Caco-2 (cell line): ENCODE results near the gene PEX16. TPM values are rescaled to one million over a fixed set of nuclear protein-coding genes. Genes with fewer than 3 reads are reported as not detected.

ENCODE experiments used
- BruUV-seq: library from RNA; stranded (reverse); fragments of 400-500 nt; replicated peaks from 2 replicates; lab custom pipeline; 2021; lab: Mats Ljungman, UMichigan
- CTCF ChIA-PET: fragments of 300-600 bp; sonication (Branson Sonifier 250); formaldehyde crosslinking; loops from one replicate; lab custom pipeline; 2022; ENCODE audit warnings: antibody characterized with exemption; lab: Charles Lee
- POLR2A ChIA-PET: fragments of 300-600 bp; sonication (Branson Sonifier 250); formaldehyde crosslinking; loops from one replicate; lab custom pipeline; 2022; ENCODE audit warnings: antibody characterized with exemption; lab: Charles Lee
- DNase-seq, 2 experiments: peaks; one replicate each; pipeline versions ENCODE4 v3.0.0 to v3.0.0-alpha.2; 2020 to 2022
- H3K27me3 ChIP-seq: replicated peaks from 2 replicates; pipeline ENCODE4 v1.6.0; 2011; ENCODE audit warnings: low read length; ENCODE audit not compliant: control insufficient read depth, insufficient read depth
- H3K36me3 ChIP-seq: 2 replicates; pipeline ENCODE4 v1.5.1; 2011; ENCODE audit warnings: low read length; ENCODE audit not compliant: control insufficient read depth, insufficient read depth
- H3K4me1 ChIP-seq: fragments of 250-450 bp; sonication (Bioruptor Pico); 2 replicates; pipeline ENCODE4 v1.5.1; 2020; ENCODE audit warnings: mild to moderate bottlenecking
- H3K4me3 ChIP-seq: 2 replicates; pipeline ENCODE4 v1.5.1; 2011; ENCODE audit warnings: low read depth, mild to moderate bottlenecking, control low read depth, low read length
- H3K9me3 ChIP-seq: fragments of 250-450 bp; sonication (Bioruptor Pico); 2 replicates; pipeline ENCODE4 v1.5.1; 2020; ENCODE audit warnings: mild to moderate bottlenecking, moderate library complexity
- H3K27ac Mint-ChIP-seq: one replicate; pipeline ENCODE4 v1.8.0; 2022; ENCODE audit warnings: mixed read lengths; ENCODE audit not compliant: unreplicated experiment
- H3K27me3 Mint-ChIP-seq: one replicate; pipeline ENCODE4 v1.8.0; 2022; ENCODE audit warnings: mixed read lengths; ENCODE audit not compliant: insufficient read depth, unreplicated experiment
- H3K36me3 Mint-ChIP-seq: one replicate; pipeline ENCODE4 v1.8.0; 2022; ENCODE audit warnings: mild to moderate bottlenecking, mixed read lengths; ENCODE audit not compliant: insufficient read depth, unreplicated experiment
- H3K4me1 Mint-ChIP-seq: one replicate; pipeline ENCODE4 v1.8.0; 2022; ENCODE audit warnings: low read depth, mixed read lengths; ENCODE audit not compliant: unreplicated experiment
- H3K4me3 Mint-ChIP-seq: one replicate; pipeline ENCODE4 v1.8.0; 2022; ENCODE audit warnings: mild to moderate bottlenecking, moderate library complexity, mixed read lengths; ENCODE audit not compliant: unreplicated experiment
- H3K9me3 Mint-ChIP-seq: one replicate; pipeline ENCODE4 v1.8.0; 2022; ENCODE audit warnings: mixed read lengths; ENCODE audit not compliant: unreplicated experiment
- intact Hi-C: fragments of 100-400 bp; cut with micrococcal nuclease; formaldehyde crosslinking; loops from one replicate; pipeline ENCODE4 v1.10.0; 2022; ENCODE audit not compliant: unreplicated experiment
- total RNA-seq: library from RNA; stranded (reverse); gene quantifications from 2 replicates; pipeline ENCODE4 v1.2.3, GENCODE V29; 2022
- TF ChIP-seq, protein P1 (sequence below), 2 experiments: fragments of 200-600 bp in 1 of 2; IDR thresholded peaks; 1 replicate in 1 of 2; 2 replicates in 1 of 2; pipeline versions ENCODE4 v1.5.1 to v1.8.0; 2011 to 2022; ENCODE audit warnings: antibody characterized with exemption in 1 of 2, control low read depth in 1 of 2, inconsistent platforms in 1 of 2, low read depth in 1 of 2, low read length in 1 of 2, mild to moderate bottlenecking in 1 of 2, moderate library complexity in 1 of 2; ENCODE audit not compliant: insufficient read depth in 1 of 2, severe bottlenecking in 1 of 2, unreplicated experiment in 1 of 2

The PEX16 gene
- total RNA-seq, 1 experiment from 2014 or later, result 41.4 TPM

DNA sequence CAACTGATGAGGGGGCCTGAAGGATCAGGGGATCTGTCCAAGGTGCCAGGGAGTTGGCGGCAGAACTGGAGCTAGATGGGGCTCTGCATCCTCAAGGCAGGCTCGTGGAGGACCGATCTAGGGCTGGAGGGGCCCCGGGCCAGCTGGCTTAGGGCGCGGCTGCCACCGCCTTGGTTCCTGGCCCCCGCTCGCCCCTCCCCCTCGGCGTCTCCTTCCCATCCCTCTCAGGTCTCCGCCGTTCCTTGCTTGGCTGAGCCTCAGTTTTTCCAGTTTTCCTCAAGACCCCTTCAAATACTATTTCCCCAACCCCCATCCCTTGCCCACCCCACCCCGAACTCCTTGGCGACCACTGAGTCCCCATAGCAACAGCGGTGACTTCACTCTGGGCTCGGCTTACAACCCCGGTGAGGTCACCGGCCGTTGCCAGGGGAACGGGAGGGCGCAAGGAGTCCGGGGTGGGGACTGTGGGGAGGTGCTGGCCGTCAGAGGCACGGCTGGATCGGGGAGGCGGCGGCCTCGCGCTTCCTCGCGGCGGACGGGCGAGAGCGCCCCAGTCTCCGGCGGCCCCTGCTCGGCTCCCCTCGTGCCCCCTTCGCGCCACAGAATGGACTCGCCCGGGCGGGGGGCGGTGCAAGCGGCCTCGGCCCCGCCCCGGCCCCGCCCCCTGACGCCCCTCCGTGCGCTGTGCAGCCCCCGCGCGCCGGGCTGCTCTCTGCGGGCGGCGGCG lies 18.1 kb downstream of the PEX16 start:
- H3K27me3 Mint-ChIP-seq, result peaks cover 4% of the 10 kb centered on the region
- ChIA-PET CTCF (interaction anchor here (0.6 to 1.1 kb wide), 2 partner anchors 19 to 492 kb away, joined by 4 read pairs; partner anchors contain the start of gene CHRM4), POLR2A (interaction anchor here (0.7 to 1.0 kb wide), 2 partner anchors 18 to 23 kb away, joined by 4 read pairs; partner anchors contain the start of genes LARGE2 and PEX16)
- no TSS peak for BruUV-seq
- no peaks in the 10 kb centered on the region for H3K36me3 ChIP-seq
- no peaks in the 10 kb centered on the region for H3K9me3 ChIP-seq
- intact Hi-C loops, result loop anchor here (1.0 kb wide), 3 partner anchors 14 to 23 kb away; partner anchors contain the start of genes LARGE2 and MAPK8IP1
- peaks cover 8% of the 10 kb centered on the region for H3K4me1 Mint-ChIP-seq
- peak overlapping the region; percentile 84 for H3K27ac Mint-ChIP-seq
- H3K4me3 Mint-ChIP-seq, result peak overlapping the region; percentile 77
- H3K4me3 ChIP-seq, result peak overlapping the region; percentile 67
- H3K27me3 ChIP-seq, result no peaks in the 10 kb centered on the region
- H3K9me3 Mint-ChIP-seq, result no peaks in the 10 kb centered on the region
- peak; percentile 87 to 91 for DNase-seq
- H3K36me3 Mint-ChIP-seq, result peaks cover 20% of the 10 kb centered on the region
- TF ChIP-seq, protein P1, sequence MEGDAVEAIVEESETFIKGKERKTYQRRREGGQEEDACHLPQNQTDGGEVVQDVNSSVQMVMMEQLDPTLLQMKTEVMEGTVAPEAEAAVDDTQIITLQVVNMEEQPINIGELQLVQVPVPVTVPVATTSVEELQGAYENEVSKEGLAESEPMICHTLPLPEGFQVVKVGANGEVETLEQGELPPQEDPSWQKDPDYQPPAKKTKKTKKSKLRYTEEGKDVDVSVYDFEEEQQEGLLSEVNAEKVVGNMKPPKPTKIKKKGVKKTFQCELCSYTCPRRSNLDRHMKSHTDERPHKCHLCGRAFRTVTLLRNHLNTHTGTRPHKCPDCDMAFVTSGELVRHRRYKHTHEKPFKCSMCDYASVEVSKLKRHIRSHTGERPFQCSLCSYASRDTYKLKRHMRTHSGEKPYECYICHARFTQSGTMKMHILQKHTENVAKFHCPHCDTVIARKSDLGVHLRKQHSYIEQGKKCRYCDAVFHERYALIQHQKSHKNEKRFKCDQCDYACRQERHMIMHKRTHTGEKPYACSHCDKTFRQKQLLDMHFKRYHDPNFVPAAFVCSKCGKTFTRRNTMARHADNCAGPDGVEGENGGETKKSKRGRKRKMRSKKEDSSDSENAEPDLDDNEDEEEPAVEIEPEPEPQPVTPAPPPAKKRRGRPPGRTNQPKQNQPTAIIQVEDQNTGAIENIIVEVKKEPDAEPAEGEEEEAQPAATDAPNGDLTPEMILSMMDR (IDR thresholded peaks at IDR 0.05; ENCODE audit: insufficient read depth in 1 of 2, low read depth in 1 of 2, low read length in 1 of 2, severe bottlenecking in 1 of 2, unreplicated experiment in 1 of 2), result no peak
- H3K4me1 ChIP-seq, result peaks cover 10% of the 10 kb centered on the region

DNA sequence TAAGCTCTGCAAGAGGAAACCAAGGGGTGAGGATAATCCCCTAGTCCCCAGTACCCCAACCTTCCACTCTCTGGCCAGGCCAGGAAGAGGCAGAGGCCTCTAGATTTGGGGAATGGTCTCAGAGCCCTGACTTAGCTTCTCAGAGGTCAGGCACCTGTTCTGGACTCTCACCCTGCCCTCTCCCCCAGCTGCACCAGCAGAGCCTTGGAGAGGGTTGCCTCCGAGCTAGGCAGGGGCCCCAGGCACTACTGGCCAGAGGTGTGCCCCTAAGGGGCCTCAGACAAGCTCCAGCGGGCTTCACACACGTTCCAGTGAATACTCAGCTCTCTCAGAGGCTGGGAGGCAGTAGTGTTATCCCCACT lies 18.6 kb downstream of the PEX16 start:
- DNase-seq, result no peak
- H3K4me3 Mint-ChIP-seq, result peak overlapping the region; percentile 77
- intact Hi-C loops, result loop anchor here (1.0 kb wide), 2 partner anchors 14 to 23 kb away; partner anchors contain the start of genes LARGE2 and MAPK8IP1
- ChIA-PET CTCF (interaction anchor here (0.6 to 1.1 kb wide), 2 partner anchors 19 to 493 kb away, joined by 4 read pairs; partner anchors contain the start of gene CHRM4), POLR2A (interaction anchor here (0.7 to 1.0 kb wide), 2 partner anchors 19 to 23 kb away, joined by 4 read pairs; partner anchors contain the start of genes LARGE2 and PEX16)
- no peaks in the 10 kb centered on the region for H3K9me3 Mint-ChIP-seq
- Histone ChIP-seq H3K36me3 (no peaks in the 10 kb centered on the region), H3K9me3 (no peaks in the 10 kb centered on the region), H3K4me3 (peak overlapping the region; percentile 67), H3K4me1 (peaks cover 10% of the 10 kb centered on the region), H3K27me3 (no peaks in the 10 kb centered on the region)
- H3K36me3 Mint-ChIP-seq, result peaks cover 18% of the 10 kb centered on the region
- peak overlapping the region; percentile 84 for H3K27ac Mint-ChIP-seq
- BruUV-seq, result no TSS peak
- H3K27me3 Mint-ChIP-seq, result peaks cover 4% of the 10 kb centered on the region
- TF ChIP-seq, protein P1 (IDR thresholded peaks at IDR 0.05; ENCODE audit: insufficient read depth in 1 of 2, low read depth in 1 of 2, low read length in 1 of 2, severe bottlenecking in 1 of 2, unreplicated experiment in 1 of 2), result no peak
- H3K4me1 Mint-ChIP-seq, result peaks cover 8% of the 10 kb centered on the region

DNA sequence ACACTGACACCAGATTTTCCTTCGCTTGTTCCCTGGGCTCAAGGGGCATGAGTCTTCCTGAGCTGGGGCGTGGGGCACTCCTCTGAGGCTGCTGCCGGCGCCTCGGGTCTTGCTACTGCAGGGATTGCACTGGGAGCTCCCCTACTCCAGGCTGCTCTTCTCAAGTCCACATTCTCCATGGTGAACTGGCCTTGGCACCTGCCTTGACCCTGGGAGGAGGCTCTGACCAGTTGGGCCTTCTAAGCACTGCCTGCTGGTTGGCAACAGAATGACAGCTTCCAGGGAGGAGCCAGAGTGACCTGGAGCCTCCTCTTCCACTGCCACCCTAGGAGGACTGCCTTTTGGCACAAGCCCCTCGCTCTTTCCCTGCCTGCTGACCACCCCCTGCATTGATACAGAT lies 20.1 kb downstream of the PEX16 start:
- TF ChIP-seq, protein P1 (IDR thresholded peaks at IDR 0.05; ENCODE audit: insufficient read depth in 1 of 2, low read depth in 1 of 2, low read length in 1 of 2, severe bottlenecking in 1 of 2, unreplicated experiment in 1 of 2), result no peak
- Mint-ChIP-seq H3K27me3 (peaks cover 4% of the 10 kb centered on the region), H3K36me3 (peaks cover 4% of the 10 kb centered on the region), H3K4me3 (no peak overlapping the region), H3K9me3 (no peaks in the 10 kb centered on the region), H3K4me1 (peaks cover 14% of the 10 kb centered on the region), H3K27ac (no peak overlapping the region)
- Histone ChIP-seq H3K36me3 (no peaks in the 10 kb centered on the region), H3K27me3 (no peaks in the 10 kb centered on the region), H3K4me1 (peaks cover 10% of the 10 kb centered on the region), H3K4me3 (no peak overlapping the region), H3K9me3 (no peaks in the 10 kb centered on the region)
- BruUV-seq, result no TSS peak
- ChIA-PET POLR2A (no interaction called here), CTCF (no interaction called here)
- no peak for DNase-seq
- intact Hi-C loops, result no loop called here
